HS-5 (cell line): ENCODE data around the gene FGL2.
"Not testable (repeated sequence)": the region's sequence is repeated elsewhere in the genome, so short reads cannot be mapped to it uniquely, and the experiment has no call there.

Experiments
- DNase-seq: peaks from one replicate; pipeline ENCODE4 v3.0.0-alpha.2; 2012; ENCODE audit warnings: low read depth

FGL2 gene

DNA sequence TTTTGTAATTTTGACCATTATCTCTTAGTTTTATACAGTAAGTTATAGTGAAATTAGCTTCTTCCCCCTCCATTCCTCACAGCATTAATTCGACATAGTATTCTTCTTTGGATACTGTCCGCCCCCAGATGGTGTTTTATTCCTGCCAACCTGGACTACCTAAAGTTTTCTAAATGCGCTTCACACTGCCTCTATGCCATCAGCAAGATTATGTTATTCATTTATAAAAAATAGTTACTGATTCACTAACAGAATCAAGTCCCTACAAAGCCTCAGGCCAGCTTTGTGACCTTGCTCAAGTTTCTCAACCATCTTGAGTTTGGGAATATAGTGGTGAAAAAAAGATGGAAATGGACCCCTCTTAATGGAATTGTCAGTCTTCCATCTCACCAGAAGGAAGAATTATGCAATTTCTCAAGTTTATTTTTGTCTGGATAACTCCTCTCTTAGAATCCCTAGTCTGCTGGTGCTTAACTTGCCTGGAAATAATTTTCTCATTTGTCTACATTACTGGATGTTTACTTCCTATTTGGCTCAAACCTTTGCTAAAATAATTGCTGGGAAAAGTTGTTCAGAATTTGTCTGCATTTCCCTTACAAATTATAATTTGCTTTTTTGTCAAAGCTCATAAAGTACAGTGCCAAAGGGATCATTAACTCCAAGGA is 16.7 kb upstream of the FGL2 start:
- no peak for DNase-seq

DNA sequence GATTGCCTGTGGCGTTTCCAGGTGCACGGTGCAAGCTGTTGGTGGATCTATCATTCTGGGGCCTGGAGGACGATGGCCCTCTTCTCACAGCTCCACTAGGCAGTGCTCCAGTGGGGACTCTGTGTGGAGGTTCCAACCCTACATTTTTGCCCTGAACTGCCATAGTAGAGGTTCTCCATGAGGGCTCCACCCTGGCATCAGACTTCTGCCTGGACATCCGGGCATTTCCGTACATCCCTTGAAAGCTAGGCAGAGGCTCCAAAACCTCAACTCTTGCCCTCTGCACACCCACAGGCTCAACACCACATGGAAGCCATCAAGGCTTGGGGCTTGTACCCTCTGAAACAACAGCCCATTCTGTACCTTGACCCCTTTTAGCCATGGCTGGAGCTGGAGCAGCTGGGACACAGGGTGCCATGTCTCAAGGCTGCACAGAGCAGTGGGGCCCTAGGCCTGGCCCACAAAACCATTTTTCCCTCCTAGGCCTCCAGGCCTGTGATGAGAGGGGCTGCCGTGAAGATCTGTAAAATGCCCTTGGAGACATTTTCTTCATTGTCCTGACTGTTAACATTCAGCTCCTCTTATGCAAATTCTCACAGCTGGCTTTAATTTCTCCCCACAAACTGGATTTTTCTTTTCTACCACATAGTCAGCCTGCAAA is 10.0 kb upstream of the FGL2 start:
- no peak for DNase-seq

DNA sequence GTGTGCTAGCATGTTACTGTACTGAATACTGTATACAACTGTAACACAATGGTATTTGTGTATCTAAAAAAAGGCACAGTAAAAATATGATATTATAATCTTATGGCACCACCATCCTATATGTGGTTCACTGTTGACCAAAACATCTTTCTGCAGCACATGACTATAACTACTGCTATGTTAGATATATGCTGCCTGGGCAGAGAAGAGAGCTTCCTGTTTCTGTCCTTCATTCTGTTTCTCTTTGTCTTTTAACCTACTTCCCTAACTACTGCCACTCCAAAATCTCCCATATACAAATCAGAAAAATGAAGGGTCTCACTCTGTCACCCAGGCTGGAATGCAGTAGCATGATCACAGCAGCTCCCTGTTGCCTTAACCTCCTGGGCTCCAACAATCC is 8.8 kb upstream of the FGL2 start:
- no peak for DNase-seq

DNA sequence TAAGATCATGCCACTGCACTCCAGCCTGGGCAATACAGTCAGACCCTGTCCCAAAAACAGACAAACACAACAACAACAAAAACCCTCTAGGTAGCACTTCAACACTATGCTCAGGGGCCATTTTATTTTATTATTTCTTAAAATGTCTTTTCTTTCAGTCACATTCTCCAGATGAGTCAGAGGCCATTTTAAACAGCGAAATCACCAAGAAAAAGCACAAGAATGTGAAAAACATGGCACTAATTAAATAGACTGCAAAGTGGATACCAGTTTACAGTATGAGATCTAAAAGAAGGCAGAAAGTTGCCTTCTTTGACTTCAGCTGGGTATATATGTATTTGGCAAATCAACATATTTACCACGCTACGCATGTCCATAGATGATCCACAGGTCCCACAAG is 6.1 kb upstream of the FGL2 start:
- no peak for DNase-seq

DNA sequence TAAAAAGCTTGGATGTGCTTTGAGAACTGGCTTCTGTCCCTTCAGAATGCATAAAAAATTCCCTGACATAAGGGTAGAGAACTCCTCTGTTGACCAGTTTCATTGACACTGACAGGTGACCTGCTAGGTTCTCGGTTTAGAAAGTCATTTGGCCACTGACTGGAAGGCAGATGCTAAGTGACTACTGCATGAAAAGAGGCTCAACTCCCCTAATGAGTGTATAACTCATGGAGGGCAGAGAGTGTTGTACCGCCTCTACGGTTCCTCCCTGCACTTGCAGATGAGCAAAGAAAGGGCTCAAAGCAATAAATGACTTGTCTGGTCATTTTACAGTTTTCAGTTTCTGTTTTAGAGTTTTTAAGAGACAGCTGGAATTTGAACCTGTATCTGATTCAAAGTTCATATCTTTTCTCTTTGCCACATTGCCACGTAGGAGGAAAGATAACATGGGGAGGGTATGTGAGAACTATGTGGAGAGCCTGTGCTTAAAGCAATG is 2.9 kb upstream of the FGL2 start:
- DNase-seq, result no peak

DNA sequence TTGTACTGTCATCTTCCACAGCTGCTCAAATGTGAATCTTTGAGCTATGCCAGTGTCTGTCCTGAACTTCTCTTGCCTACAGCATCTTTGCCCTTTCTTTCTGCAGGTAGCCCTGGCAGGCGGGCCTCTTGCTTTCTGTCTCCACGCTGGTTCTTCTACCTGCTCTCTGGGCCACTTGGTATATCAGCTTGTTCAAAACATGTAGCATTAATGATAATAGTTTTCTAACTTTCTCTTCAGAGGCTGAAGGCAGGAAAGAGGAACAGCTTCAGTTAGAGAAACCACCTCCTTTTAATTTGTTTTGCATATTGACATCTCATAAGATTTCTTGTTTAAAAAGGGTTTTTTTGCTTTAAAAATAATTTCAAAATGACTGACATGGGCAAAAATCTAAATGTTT is 923 bp upstream of the FGL2 start:
- DNase-seq, result no peak

DNA sequence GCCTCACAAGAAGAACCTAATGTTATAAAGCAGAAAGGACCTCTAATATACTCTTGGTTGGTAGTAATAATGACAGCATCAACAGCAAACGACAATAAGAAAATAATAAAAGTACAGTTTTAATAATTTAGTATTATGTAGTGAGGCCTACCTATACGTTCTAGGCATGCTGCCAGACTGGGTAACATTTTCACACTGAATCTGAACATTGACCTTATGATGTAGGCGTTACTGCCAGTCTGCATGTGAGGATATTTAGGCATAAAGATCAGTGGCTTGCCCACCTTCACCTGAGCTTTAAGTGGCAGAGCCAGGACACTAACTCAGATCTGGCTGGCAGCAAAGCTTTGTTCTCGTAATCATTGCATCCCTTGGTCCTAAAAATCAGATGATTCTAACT is 2.5 kb downstream of the FGL2 start:
- DNase-seq, result no peak

DNA sequence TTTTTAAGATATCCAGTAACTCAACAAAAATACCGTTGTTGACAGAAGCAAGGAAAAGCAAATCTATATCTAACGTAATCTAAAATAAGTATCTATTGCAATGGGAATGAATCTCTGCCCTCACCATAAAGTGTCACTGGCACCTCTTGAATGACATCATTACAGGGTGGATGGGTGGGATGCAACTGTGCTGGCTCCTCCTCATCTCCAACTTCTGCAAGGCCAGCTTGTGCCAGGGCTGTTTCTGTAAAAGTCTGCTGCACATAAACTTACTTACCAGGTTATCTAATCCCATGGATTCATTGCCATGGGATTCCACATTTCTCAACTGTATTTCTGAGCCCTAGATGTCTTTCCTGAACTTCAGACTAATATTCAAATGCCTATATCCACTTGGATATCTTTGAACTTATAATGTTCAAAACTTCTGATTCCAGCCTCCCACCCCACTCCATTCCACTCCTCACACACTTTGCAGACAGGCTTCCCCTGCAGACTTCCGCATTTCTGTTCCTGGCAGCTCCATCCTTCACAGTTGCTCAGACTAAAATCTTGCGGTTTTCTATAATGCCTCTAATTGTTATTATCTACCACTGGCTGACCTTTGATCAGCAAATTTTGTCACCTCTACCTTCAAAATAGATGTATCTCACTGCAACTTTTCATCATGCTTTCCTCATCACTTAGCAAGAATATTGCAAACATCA is 10.7 kb downstream of the FGL2 start:
- DNase-seq, result no peak

DNA sequence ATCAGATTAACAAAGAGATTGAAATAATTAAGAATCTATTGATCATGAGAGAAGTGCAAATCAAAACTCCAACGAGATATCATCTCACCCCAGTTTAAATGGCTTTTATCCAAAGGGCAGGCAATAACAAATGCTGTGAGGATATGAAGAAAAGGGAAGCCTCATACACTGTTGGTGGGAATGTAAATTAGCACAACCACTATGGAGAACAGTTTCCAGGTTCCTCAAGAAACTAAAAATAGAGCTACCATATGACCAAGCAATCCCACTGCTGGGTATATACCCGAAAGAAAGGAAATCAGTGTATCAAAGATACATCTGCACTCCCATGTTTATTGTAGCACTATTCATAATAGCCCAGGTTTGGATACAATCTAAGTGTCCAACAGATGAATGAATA is 13.8 kb downstream of the FGL2 start:
- no peak for DNase-seq

DNA sequence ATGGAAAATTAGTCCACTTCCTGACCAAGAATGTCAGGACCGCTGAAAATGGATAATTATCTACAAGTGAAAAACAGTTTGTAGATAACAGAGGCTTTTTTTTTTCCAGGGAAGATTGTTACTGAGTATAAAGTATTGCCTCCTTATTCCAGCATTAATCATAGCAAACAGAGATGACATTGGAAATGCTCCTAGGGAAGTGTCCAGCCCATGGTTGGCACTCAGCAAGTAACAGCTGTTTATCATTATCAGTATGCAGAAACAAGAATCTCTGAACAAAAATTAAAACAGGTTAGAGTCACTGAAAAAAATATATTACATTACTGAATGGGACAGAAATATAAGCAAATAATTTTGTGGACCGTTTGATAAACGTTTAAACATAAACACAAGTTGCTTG is 14.6 kb downstream of the FGL2 start:
- no peak for DNase-seq

DNA sequence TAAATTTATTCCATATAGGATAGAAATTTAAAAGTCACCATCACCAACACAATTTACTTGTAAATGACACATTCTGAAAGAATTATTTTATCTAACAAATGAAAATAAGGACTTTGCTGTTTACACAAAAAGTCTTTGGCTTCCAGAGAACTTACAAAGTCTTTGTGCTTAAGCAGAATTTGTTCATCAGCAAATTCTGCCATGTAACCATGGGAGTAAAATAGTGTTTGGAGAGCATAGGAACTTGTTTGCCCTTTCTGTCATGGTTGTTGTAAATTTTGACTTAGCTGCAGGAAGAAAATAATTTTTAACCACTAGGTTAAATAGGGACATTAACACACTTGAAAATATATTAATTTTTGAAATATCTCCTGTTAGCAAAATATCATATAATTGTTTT is 15.2 kb downstream of the FGL2 start:
- DNase-seq, result no peak

DNA sequence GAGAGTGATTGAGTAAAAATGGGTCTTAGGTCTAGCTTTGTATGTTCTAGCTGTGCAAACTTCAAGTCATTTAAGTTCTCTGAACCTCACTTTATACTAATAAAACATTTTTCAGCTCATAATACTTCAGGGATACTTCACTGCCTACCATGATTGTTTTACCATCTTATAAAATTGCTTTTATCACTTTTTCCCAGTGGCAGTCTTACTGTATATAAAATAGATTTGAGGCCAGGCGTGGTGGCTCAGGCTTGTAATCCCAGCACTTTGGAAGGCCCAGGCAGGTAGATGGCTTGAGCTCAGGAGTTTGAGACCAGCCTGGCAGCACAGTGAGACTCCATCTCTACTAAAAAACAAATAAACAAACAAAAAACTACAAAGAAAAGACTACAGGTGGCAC is 17.4 kb downstream of the FGL2 start:
- DNase-seq, result no peak

DNA sequence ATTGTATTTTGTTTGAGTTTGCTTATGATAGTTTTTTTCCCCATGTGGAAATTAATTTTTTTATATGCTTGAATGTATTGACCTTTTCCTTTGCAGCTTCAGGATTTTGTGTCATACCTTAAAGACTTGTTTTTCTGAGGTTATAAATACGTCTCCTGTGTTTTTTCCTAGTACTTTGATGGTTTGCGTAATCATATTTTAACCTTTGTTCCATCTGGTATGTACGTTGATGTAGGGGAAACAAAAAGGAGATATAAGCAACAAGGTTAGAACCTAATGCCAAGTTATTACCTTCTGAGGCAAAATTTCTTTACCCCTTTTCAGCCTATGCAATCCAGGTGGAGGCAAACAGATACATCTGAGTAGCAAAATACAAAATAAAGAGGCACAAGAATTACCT is 17.9 kb downstream of the FGL2 start:
- no peak for DNase-seq

DNA sequence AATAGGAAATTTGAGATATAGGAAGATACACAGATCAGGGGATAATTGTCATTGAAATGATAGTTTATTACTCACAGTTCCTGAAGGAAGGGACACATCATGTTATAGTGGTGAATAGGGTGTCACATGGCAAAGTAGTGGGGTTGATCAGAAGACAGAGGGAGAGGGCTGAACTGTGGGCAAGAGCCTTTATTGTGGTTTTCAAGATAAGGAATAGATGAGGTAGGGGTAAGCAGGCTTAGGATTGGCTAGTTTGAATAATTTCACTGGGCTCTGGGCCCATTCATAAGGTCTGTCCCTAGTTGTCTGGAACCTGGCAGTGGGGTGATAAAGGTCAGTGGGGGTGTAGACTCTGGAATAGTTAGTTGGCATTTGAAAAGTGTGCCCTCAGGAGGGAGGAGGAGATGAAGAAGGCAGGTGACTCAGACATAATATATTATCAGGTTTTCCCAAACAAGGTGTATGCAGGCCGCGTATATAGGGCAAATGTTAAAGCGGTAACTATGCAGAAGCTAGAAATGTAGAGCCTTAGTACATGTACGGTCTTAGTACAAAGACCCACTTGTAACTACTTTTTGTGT is 18.5 kb downstream of the FGL2 start:
- DNase-seq, result no peak

DNA sequence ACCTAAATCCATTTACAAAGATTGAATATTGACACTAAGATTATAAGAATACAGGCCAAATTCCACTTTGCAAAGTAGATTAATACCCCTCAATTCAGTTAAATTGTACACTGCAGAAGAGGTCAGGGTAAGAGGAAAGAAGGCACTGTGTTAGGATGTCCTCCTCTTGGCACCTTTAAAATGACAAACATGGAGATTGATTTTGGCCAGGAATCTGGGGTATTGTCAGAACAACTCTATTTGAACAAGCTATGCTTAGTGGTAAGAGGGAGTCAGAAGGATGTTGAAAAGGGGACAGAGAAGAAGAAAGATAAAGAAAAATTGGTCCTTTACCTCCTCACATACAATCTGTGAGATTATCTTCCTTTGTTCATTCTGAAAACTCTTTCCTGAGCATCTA is 21.6 kb downstream of the FGL2 start:
- not testable (repeated sequence) for DNase-seq

DNA sequence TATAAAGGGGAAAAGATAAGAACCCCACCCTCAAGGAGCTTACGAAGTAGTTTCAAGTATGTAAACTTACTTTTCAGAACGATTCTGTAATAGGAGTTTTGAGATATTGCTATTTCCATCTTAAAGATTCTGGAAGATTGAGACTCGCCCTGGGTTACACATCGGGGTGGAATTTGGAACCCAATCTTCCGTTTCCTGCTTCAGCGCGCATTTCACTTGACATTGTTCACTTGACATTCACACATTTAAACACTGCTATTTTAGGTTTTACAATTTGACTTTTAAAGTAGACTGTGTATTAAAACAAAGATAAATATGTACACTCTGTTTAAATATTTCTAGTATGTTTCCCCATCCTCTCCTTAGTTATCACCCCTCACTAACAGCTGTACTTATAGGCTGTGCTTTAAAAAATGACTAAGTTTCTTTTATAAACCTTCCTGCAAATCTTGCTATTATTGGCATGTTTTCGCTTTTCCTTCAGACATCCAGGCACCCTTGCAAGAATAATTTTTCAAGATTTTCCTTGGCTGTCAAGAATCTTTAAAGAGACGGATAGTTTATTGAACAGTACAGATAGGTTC is 22.2 kb downstream of the FGL2 start:
- not testable (repeated sequence) for DNase-seq

DNA sequence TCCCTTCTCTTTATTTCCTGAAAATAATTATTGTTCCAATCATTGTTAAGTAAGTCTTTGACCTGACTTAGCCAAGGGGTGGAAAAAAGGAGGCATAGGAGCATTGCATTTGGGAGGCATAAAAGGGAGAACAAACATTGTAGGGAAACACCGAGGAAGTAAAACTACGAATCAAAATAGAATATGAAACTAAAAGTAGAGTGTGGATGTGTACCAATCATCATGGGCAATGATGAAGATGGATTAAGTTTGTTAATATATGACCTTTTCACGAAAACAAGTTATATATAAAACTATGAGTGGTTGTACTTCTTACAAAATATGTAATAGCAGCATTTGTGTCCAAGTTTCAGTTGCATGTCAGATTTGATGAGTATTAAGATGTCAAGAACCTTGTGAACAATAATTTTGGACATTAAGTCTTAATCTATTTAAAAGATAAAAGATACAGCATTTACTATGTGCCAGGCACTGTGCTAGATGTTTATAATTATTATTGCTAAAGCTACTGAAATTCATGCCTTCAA is 24.3 kb downstream of the FGL2 start:
- not testable (repeated sequence) for DNase-seq

DNA sequence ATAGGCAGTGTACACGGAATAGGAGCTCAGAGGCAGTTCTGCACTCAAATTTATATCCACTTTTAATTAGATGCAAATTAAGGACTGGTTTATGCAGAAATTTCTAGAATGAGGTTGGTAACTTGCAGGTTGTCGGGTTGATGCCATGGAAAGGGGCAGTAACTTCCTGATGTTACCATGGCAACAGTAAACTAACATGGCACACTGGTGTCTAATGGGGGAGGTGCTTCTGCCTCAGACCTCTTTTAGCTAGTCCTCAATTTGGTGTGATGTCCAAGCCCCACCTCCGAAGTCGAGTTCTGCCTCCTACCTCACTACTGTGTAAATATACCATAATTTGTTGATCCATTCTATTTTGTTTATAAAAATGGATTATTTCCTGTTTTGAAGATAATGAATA is 25.2 kb downstream of the FGL2 start:
- not testable (repeated sequence) for DNase-seq

DNA sequence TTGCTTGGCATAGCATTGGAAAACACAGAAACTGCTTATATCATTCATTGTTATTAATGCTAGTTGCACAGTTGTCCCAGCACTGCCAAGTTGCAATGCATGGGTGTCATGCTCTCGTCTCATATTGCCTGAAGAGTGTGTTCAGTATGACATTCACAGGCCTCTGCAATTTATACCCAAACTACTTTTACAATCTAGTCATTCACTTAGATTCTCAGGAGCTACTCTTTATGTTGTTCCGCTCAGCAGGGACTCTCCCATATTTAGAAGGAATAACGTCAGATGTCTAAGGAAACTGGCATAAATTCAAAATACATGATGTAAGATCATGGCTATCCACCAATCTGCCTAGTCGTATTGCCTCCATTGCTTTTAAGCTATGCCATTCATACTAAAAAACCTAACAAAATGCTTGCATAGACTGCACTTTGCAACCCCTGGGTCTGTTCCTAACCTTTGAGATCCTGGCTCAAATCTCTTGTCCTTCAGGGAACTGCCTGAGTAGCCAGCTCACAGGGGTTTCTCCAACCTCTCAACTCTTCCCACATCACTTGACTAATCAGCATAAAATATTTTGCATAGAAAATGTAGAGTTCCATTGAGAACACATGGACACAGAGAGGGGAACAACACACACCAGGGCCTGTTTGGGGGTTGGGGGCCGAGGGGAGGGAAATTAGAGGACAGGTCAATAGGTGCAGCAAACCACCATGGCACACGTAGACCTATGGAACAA is 27.0 kb downstream of the FGL2 start:
- not testable (repeated sequence) for DNase-seq

DNA sequence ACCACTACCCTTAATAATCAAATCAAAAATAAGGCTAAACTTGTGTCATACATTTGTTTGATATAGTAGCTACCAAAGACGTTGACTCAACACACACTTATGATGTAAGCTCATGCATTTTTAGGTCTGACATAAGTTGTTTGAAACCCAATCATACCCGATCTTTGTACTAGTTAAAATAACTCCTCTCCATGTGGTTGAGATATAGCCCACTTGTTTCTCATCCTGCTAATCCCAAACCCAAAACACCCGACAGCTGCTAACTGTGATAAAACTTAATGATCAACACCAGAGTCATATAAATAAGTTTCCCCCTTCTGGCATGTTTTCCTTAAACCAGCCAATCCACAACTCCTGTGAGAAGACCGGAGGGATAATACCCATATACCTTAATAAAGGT is 28.5 kb downstream of the FGL2 start:
- DNase-seq, result not testable (repeated sequence)

DNA sequence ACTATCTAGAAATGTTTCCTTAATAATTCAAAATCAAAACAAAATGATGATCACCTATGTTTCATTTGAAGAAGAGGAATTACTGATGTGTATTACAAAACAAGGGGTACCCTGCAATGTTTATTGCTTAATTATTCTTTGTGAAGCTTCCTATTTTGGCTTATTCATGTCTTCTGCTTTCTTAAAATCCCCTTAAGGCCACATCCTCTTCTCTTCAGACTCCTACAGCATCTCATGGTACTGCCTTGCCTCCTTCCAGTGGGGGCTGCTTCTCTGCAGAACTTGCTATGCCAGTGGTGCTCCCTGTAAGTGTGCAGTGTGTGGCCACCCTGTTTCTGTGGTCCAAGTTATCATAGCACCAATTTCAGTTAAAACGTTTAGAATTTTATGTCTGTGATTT is 42.2 kb downstream of the FGL2 start:
- DNase-seq, result no peak

DNA sequence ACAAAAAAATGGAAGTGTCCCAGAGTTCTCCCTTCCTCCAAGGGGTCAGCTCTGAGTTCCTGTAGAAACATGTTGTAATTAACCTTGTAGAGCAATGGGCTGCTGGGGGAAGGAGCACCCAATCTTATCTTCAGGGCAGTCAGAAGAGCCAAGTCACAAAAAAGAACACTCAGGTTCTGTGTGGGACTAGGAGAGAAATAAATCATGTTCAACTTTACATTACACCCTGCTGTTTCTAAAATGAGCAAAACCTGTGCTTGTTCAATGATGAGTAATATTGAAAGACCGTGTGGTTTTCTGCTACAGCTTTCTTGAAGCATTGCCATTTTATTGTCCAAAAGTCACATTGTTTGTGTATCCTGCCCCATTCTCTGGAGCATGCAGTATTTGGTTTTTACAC is 42.6 kb downstream of the FGL2 start:
- DNase-seq, result not testable (repeated sequence)
